GM10266 (cell line): Measurements from ENCODE around the gene ARHGAP19.

Experiments used
- DNase-seq: peaks from one replicate; pipeline ENCODE4 v3.0.0; 2012; ENCODE audit errors: extremely low spot score
- CTCF ChIP-seq: IDR thresholded peaks from 2 replicates; pipeline ENCODE4 v1.5.1; 2012; ENCODE audit warnings: mild to moderate bottlenecking, low read depth; ENCODE audit not compliant: control insufficient read depth, insufficient read depth; ENCODE audit errors: missing control alignments

The ARHGAP19 gene

GRCh38 chr10:97228130-97228774 is 64.2 kb downstream of the ARHGAP19 start:
- TF ChIP-seq CTCF: no peak
- DNase-seq: no peak

- DNase-seq: no peak
- TF ChIP-seq CTCF: no peak
Observed at GRCh38 chr10:97226398-97226797, 66.0 kb downstream of the ARHGAP19 start.

GRCh38 chr10:97224483-97225435 is 67.7 kb downstream of the ARHGAP19 start:
- DNase-seq: no peak
- no peak for TF ChIP-seq CTCF

GRCh38 chr10:97222326-97222961 is 70.0 kb downstream of the ARHGAP19 start:
- no peak for DNase-seq
- no peak for TF ChIP-seq CTCF

GRCh38 chr10:97220355-97220754 is 72.1 kb downstream of the ARHGAP19 start:
- no peak for TF ChIP-seq CTCF
- no peak for DNase-seq

- DNase-seq: no peak
- TF ChIP-seq CTCF: no peak
Observed at GRCh38 chr10:97217299-97217698, 75.1 kb downstream of the ARHGAP19 start.

GRCh38 chr10:97215619-97216260 is 76.7 kb downstream of the ARHGAP19 start:
- DNase-seq: no peak
- TF ChIP-seq CTCF: no peak
